Testis (tissue), 2 donors: ENCODE measurements around the gene NUMB.

Source experiments
- CTCF ChIP-seq, 3 experiments: fragments of 450-650 bp in 2 of 3; fragments of 200-600 bp in 1 of 3; sonication (generic) in 1 of 3; IDR thresholded peaks; one replicate each; pipeline ENCODE4 v1.5.1; 2016 to 2019; ENCODE audit warnings: antibody characterized with exemption in 3 of 3, mild to moderate bottlenecking in 2 of 3, moderate library complexity in 1 of 3
- POLR2A ChIP-seq: fragments of 450-650 bp; IDR thresholded peaks from one replicate; pipeline ENCODE4 v1.6.1; 2017; ENCODE audit warnings: antibody characterized with exemption, mild to moderate bottlenecking, moderate library complexity

GRCh38 chr14:73237219-73237785, 221.0 kb downstream of the NUMB start, which contains the start of gene PAPLN:
- no peak for TF ChIP-seq POLR2A
- TF ChIP-seq CTCF (IDR thresholded peaks at IDR 0.05): no peak
